Measurements from ENCODE around the gene ATG16L2.
A peak's percentile ranks its signal among the peaks of the same experiment; 100 is the strongest.

The ATG16L2 gene

GRCh38 chr11:72832301-72833082 lies 18.3 kb downstream of the ATG16L2 start:
- no peak overlapping the region for H3K4me2 ChIP-seq (ENCODE audit: low read length)
- H2AFZ ChIP-seq (ENCODE audit: insufficient read depth, low read length, poor library complexity), result no peak overlapping the region
- H2BK12ac ChIP-seq (ENCODE audit: low read length), result no peak overlapping the region
- no peaks in the 10 kb centered on the region for H3K27me3 ChIP-seq (ENCODE audit: insufficient read depth, low read length)
- H3K27ac ChIP-seq (ENCODE audit: low read depth, low read length), result no peak overlapping the region
- no peaks in the 10 kb centered on the region for H3K9me3 ChIP-seq (ENCODE audit: insufficient read depth, low read depth, low read length)
- H3K9ac ChIP-seq (ENCODE audit: low read length), result no peak overlapping the region
- H3K23ac ChIP-seq (ENCODE audit: low read length), result no peak overlapping the region
- no peak overlapping the region for H3K18ac ChIP-seq (ENCODE audit: low read length)
- H4K12ac ChIP-seq (ENCODE audit: low read depth, low read length), result no peak overlapping the region
- H3K4ac ChIP-seq (ENCODE audit: low read depth, low read length), result no peak overlapping the region
- no peak overlapping the region for H2BK120ac ChIP-seq (ENCODE audit: insufficient read depth, low read length, poor library complexity)
- peaks cover 0 to 4% of the 10 kb centered on the region in 2 experiments for H3K4me1 ChIP-seq (ENCODE audit: control insufficient read depth in 1 of 2, insufficient read depth in 2 of 2, low read length in 2 of 2)
- WGBS (ENCODE audit: extremely low coverage, insufficient coverage, insufficient read length), result no CpG with 5 or more reads among the region's 9 CpGs
- no peak overlapping the region for H4K8ac ChIP-seq (ENCODE audit: low read depth, low read length)
- no peak overlapping the region for H4K91ac ChIP-seq (ENCODE audit: low read depth, low read length)
- no peak overlapping the region for H2BK5ac ChIP-seq (ENCODE audit: low read depth, low read length, poor library complexity)
- no peaks in the 10 kb centered on the region for H3K79me1 ChIP-seq (ENCODE audit: low read length)
- H3K4me3 ChIP-seq (ENCODE audit: low read depth, low read length), result no peak overlapping the region
- H3K36me3 ChIP-seq (ENCODE audit: control insufficient read depth in 1 of 2, insufficient read depth in 2 of 2, low read length in 2 of 2), result peaks cover 0 to 1% of the 10 kb centered on the region in 2 experiments
- no peak overlapping the region for H2AK5ac ChIP-seq (ENCODE audit: low read length)
- DNase-seq, result no peak
- no peak overlapping the region for H3K14ac ChIP-seq (ENCODE audit: low read length)
- no peaks in the 10 kb centered on the region for H3K79me2 ChIP-seq (ENCODE audit: control insufficient read depth, insufficient read depth, low read length, poor library complexity)

GRCh38 chr11:72833083-72833733 lies 19.0 kb downstream of the ATG16L2 start:
- H3K9me3 ChIP-seq (ENCODE audit: insufficient read depth, low read depth, low read length), result no peaks in the 10 kb centered on the region
- H3K27ac ChIP-seq (ENCODE audit: low read depth, low read length), result no peak overlapping the region
- H2BK5ac ChIP-seq (ENCODE audit: low read depth, low read length, poor library complexity), result no peak overlapping the region
- no peak overlapping the region for H3K9ac ChIP-seq (ENCODE audit: low read length)
- no peak overlapping the region for H4K91ac ChIP-seq (ENCODE audit: low read depth, low read length)
- no peak overlapping the region for H2AFZ ChIP-seq (ENCODE audit: insufficient read depth, low read length, poor library complexity)
- no peak overlapping the region for H3K14ac ChIP-seq (ENCODE audit: low read length)
- no peak overlapping the region for H4K12ac ChIP-seq (ENCODE audit: low read depth, low read length)
- peaks cover 0 to 4% of the 10 kb centered on the region in 2 experiments for H3K4me1 ChIP-seq (ENCODE audit: control insufficient read depth in 1 of 2, insufficient read depth in 2 of 2, low read length in 2 of 2)
- no peak overlapping the region for H2AK5ac ChIP-seq (ENCODE audit: low read length)
- H3K79me1 ChIP-seq (ENCODE audit: low read length), result no peaks in the 10 kb centered on the region
- no peak overlapping the region for H3K4ac ChIP-seq (ENCODE audit: low read depth, low read length)
- WGBS (ENCODE audit: extremely low coverage, insufficient coverage, insufficient read length), result no CpG with 5 or more reads among the region's 5 CpGs
- H3K4me3 ChIP-seq (ENCODE audit: low read depth, low read length), result no peak overlapping the region
- H4K8ac ChIP-seq (ENCODE audit: low read depth, low read length), result no peak overlapping the region
- H3K79me2 ChIP-seq (ENCODE audit: control insufficient read depth, insufficient read depth, low read length, poor library complexity), result no peaks in the 10 kb centered on the region
- peaks cover 0 to 2% of the 10 kb centered on the region in 2 experiments for H3K36me3 ChIP-seq (ENCODE audit: control insufficient read depth in 1 of 2, insufficient read depth in 2 of 2, low read length in 2 of 2)
- H3K27me3 ChIP-seq (ENCODE audit: insufficient read depth, low read length), result no peaks in the 10 kb centered on the region
- DNase-seq, result no peak
- no peak overlapping the region for H3K4me2 ChIP-seq (ENCODE audit: low read length)
- H2BK12ac ChIP-seq (ENCODE audit: low read length), result no peak overlapping the region
- no peak overlapping the region for H3K18ac ChIP-seq (ENCODE audit: low read length)
- H3K23ac ChIP-seq (ENCODE audit: low read length), result no peak overlapping the region
- H2BK120ac ChIP-seq (ENCODE audit: insufficient read depth, low read length, poor library complexity), result no peak overlapping the region

DNA sequence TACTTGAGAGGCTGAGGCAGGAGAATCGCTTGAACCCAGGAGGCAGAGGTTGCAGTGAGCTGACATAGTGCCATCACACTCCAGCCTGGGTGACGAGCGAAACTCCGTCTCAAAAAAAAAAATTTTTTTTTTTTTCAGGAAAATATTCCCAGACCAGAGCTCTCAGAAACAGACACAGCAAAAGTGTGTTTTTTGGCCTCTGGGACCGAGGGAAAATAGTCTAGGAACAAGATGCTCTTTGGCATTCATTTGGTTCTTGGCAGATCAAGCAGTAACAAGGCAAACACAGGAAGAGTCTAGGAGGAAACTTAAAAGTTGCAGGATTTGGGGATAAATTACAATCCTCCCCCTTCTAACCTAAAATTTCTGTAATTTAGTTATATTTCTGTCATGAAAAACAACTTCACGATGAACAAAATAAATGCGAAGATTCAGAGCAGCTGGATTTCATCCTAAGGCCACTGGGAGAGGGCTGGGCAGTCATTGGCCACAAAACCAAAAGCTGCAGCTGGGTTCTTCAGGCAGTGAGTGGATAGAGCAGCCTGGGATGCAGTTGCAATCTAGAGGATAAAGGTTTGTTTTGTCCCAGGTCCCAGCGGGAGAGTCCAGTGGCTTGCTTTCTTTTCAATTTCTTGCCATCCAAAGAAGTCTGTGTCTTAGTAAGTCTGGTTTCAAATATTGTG lies 19.7 kb downstream of the ATG16L2 start:
- no peak overlapping the region for H2BK120ac ChIP-seq (ENCODE audit: insufficient read depth, low read length, poor library complexity)
- H3K27me3 ChIP-seq (ENCODE audit: insufficient read depth, low read length), result no peaks in the 10 kb centered on the region
- H2BK5ac ChIP-seq (ENCODE audit: low read depth, low read length, poor library complexity), result no peak overlapping the region
- no peaks in the 10 kb centered on the region for H3K79me2 ChIP-seq (ENCODE audit: control insufficient read depth, insufficient read depth, low read length, poor library complexity)
- peaks cover 0 to 2% of the 10 kb centered on the region in 2 experiments for H3K36me3 ChIP-seq (ENCODE audit: control insufficient read depth in 1 of 2, insufficient read depth in 2 of 2, low read length in 2 of 2)
- no peak overlapping the region for H3K18ac ChIP-seq (ENCODE audit: low read length)
- H3K4me3 ChIP-seq (ENCODE audit: low read depth, low read length), result no peak overlapping the region
- no peak overlapping the region for H3K14ac ChIP-seq (ENCODE audit: low read length)
- peaks cover 0 to 4% of the 10 kb centered on the region in 2 experiments for H3K4me1 ChIP-seq (ENCODE audit: control insufficient read depth in 1 of 2, insufficient read depth in 2 of 2, low read length in 2 of 2)
- no peak overlapping the region for H3K23ac ChIP-seq (ENCODE audit: low read length)
- no peak overlapping the region for H3K4me2 ChIP-seq (ENCODE audit: low read length)
- H3K9ac ChIP-seq (ENCODE audit: low read length), result no peak overlapping the region
- H2AK5ac ChIP-seq (ENCODE audit: low read length), result no peak overlapping the region
- H3K27ac ChIP-seq (ENCODE audit: low read depth, low read length), result no peak overlapping the region
- no peak overlapping the region for H2AFZ ChIP-seq (ENCODE audit: insufficient read depth, low read length, poor library complexity)
- no peak overlapping the region for H3K4ac ChIP-seq (ENCODE audit: low read depth, low read length)
- H4K91ac ChIP-seq (ENCODE audit: low read depth, low read length), result no peak overlapping the region
- H4K12ac ChIP-seq (ENCODE audit: low read depth, low read length), result no peak overlapping the region
- H3K9me3 ChIP-seq (ENCODE audit: insufficient read depth, low read depth, low read length), result no peaks in the 10 kb centered on the region
- WGBS (ENCODE audit: extremely low coverage, insufficient coverage, insufficient read length), result no CpG with 5 or more reads among the region's 8 CpGs
- H4K8ac ChIP-seq (ENCODE audit: low read depth, low read length), result no peak overlapping the region
- H3K79me1 ChIP-seq (ENCODE audit: low read length), result no peaks in the 10 kb centered on the region
- DNase-seq, result no peak
- H2BK12ac ChIP-seq (ENCODE audit: low read length), result no peak overlapping the region

- Histone ChIP-seq H3K27me3 (ENCODE audit: insufficient read depth, low read length) (no peaks in the 10 kb centered on the region), H3K27ac (ENCODE audit: low read depth, low read length) (no peak overlapping the region), H2BK12ac (ENCODE audit: low read length) (no peak overlapping the region), H3K4me2 (ENCODE audit: low read length) (no peak overlapping the region), H2AFZ (ENCODE audit: insufficient read depth, low read length, poor library complexity) (no peak overlapping the region), H4K12ac (ENCODE audit: low read depth, low read length) (no peak overlapping the region), H3K4me1 (ENCODE audit: control insufficient read depth in 1 of 2, insufficient read depth in 2 of 2, low read length in 2 of 2) (peaks cover 0 to 4% of the 10 kb centered on the region in 2 experiments), H2AK5ac (ENCODE audit: low read length) (no peak overlapping the region), H3K4me3 (ENCODE audit: low read depth, low read length) (no peak overlapping the region), H2BK120ac (ENCODE audit: insufficient read depth, low read length, poor library complexity) (no peak overlapping the region), H3K23ac (ENCODE audit: low read length) (no peak overlapping the region), H3K79me2 (ENCODE audit: control insufficient read depth, insufficient read depth, low read length, poor library complexity) (no peaks in the 10 kb centered on the region), H4K8ac (ENCODE audit: low read depth, low read length) (no peak overlapping the region), H3K79me1 (ENCODE audit: low read length) (no peaks in the 10 kb centered on the region), H3K9me3 (ENCODE audit: insufficient read depth, low read depth, low read length) (no peaks in the 10 kb centered on the region), H3K4ac (ENCODE audit: low read depth, low read length) (no peak overlapping the region), H2BK5ac (ENCODE audit: low read depth, low read length, poor library complexity) (no peak overlapping the region), H3K18ac (ENCODE audit: low read length) (no peak overlapping the region), H3K36me3 (ENCODE audit: control insufficient read depth in 1 of 2, insufficient read depth in 2 of 2, low read length in 2 of 2) (peaks cover 0 to 2% of the 10 kb centered on the region in 2 experiments), H3K9ac (ENCODE audit: low read length) (no peak overlapping the region), H3K14ac (ENCODE audit: low read length) (no peak overlapping the region), H4K91ac (ENCODE audit: low read depth, low read length) (no peak overlapping the region)
- WGBS (ENCODE audit: extremely low coverage, insufficient coverage, insufficient read length), result no CpG with 5 or more reads among the region's 5 CpGs
- DNase-seq, result peak in 1 of 2 donors; percentile 62
These were observed 20.7 kb downstream of the ATG16L2 start for GRCh38 chr11:72834905-72835304.

Measured in trophoblast cell (in vitro differentiated cells and primary cell).